ENCODE data around the gene POGLUT2.

The POGLUT2 gene

DNA sequence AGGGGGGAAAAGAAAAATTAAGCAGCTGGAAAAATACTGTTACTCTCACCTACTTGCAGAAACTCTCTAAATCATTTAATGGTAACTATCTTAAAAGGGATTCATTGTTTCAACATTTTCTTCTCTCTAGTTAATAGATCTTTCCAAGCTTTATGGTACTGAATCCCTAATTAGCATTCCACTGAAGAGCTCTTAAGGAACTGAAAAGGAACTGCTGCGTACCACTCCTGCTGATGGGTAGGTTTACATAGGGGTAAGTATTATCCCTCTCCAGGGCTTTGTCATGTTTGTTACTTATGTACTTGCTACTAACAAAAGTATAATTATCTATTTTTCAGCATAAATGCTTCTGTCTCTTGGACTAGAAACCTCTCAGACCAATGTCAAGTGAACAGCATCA lies 37.7 kb downstream of the POGLUT2 start:
- H3K4me1 Mint-ChIP-seq (ENCODE audit: low read depth): no peaks in the 10 kb centered on the region
- no peak overlapping the region for H3K27ac Mint-ChIP-seq
- no peak overlapping the region for H3K4me3 Mint-ChIP-seq
- peaks cover 13% of the 10 kb centered on the region for H3K36me3 Mint-ChIP-seq (ENCODE audit: low read depth)
- no peaks in the 10 kb centered on the region for H3K9me3 Mint-ChIP-seq
- no peaks in the 10 kb centered on the region for H3K27me3 Mint-ChIP-seq
- no peak for DNase-seq

DNA sequence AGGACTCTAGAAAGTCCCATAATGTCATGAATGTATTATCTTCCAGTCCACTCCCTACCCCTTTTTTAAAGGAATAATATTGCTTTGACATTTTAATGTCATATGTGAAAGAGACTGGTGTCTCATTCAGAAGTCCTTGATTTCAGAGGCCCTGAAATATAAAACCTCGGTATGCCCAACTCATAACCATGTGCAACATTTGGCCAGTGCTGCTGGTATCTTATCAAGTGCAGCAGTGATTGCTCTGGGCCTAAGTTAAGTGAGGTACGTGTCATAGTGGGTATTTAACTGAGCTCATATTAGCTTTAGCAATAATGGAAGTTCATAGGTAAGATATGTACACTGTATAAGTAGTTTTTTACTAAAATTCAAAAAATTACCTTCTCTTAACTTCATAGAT lies 39.9 kb downstream of the POGLUT2 start:
- no peaks in the 10 kb centered on the region for H3K36me3 Mint-ChIP-seq (ENCODE audit: low read depth)
- no peaks in the 10 kb centered on the region for H3K9me3 Mint-ChIP-seq
- H3K4me3 Mint-ChIP-seq: no peak overlapping the region
- no peak for DNase-seq
- no peaks in the 10 kb centered on the region for H3K4me1 Mint-ChIP-seq (ENCODE audit: low read depth)
- H3K27ac Mint-ChIP-seq: no peak overlapping the region
- no peaks in the 10 kb centered on the region for H3K27me3 Mint-ChIP-seq

DNA sequence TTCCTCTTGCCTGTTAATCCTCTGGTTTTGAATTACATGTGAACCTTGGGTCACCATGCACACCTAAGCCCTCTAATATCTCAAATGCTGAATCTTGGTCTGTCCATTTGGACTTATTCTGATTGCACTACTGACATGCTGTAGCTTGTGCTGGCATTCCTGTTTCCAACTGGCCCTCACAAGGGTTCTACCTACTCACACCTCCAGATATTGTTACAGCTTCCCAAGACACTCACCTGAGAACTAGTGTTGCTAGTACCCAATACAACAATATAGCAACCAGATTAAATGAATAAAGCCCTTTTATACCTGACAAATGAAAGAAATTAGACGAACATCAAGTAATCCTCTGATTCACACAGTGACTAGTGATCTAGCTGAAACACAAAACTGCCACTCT lies 41.8 kb downstream of the POGLUT2 start:
- no peaks in the 10 kb centered on the region for H3K36me3 Mint-ChIP-seq (ENCODE audit: low read depth)

DNA sequence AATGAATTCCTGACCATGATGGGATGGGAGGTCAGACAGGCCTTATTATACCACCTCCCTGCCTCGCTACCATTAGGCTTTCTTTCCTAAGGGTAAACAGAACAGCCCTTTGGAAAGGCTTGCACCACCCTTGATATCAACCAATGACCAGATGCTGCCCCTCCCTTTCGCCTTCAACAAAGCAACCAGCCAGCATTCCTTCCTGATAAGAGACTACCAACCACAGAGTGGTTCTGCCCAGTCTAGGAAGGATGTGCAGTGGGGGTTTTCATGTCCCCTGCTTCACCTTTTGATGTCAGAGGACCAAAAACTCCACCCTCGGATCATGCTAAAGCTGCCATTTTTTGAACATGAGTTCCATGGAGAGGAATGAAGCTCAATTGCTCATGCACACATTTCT lies 46.9 kb downstream of the POGLUT2 start:
- Mint-ChIP-seq H3K27me3 (peaks cover 27% of the 10 kb centered on the region), H3K9me3 (peaks cover 5% of the 10 kb centered on the region)

More for the DNA sequence above, 41.8 kb downstream of the POGLUT2 start:
- Mint-ChIP-seq H3K27ac (no peak overlapping the region), H3K27me3 (no peaks in the 10 kb centered on the region), H3K9me3 (no peaks in the 10 kb centered on the region), H3K4me3 (no peak overlapping the region), H3K4me1 (ENCODE audit: low read depth) (no peaks in the 10 kb centered on the region)
- DNase-seq: no peak

DNA sequence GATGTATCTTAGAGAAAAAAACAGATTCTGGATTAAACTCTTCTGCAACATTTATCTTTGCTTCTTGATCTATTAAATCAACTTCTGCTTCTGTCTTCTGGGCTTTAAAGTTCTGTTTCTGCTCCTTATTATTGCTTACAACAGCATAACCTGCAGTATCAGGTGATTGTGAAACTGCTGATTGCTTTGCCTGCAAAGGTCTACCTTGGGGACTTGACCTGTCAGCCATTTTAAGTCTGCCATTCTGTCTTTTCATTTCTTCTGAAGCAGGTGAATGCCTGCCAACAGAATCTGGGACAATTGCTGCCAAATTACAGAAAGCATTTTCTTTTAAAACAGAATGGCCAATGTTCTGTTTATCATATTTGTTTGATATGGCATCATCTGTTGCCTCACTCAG lies 56.3 kb downstream of the POGLUT2 start:
- H3K36me3 Mint-ChIP-seq (ENCODE audit: low read depth): no peaks in the 10 kb centered on the region
- peaks cover 45% of the 10 kb centered on the region for H3K27me3 Mint-ChIP-seq

More for the DNA sequence above, 46.9 kb downstream of the POGLUT2 start:
- Mint-ChIP-seq H3K36me3 (ENCODE audit: low read depth) (peaks cover 2% of the 10 kb centered on the region), H3K4me3 (no peak overlapping the region), H3K27ac (no peak overlapping the region), H3K4me1 (ENCODE audit: low read depth) (no peaks in the 10 kb centered on the region)
- no peak for DNase-seq

DNA sequence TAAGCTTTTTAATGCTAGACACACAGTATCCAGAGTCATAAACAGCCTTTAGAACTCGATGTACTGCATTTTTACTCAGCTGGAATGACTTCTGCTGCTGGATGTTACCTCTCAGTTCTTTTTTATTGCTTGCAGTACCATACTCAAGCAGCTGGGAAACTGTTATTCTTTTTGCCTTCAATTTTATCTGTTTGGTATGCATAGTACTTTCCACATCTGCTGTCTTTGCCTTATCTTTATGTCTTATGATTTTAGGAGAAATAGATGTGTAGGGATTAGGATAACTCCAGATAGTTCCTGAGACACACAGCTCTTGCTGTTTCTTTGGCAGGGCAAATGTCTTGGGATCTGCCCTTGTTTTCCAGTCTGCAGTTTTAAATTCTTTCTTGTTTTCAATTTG lies 56.7 kb downstream of the POGLUT2 start:
- Mint-ChIP-seq H3K36me3 (ENCODE audit: low read depth) (no peaks in the 10 kb centered on the region), H3K27me3 (peaks cover 43% of the 10 kb centered on the region), H3K4me3 (no peak overlapping the region), H3K9me3 (peaks cover 18% of the 10 kb centered on the region), H3K27ac (no peak overlapping the region), H3K4me1 (ENCODE audit: low read depth) (no peaks in the 10 kb centered on the region)
- DNase-seq: no peak

More for the DNA sequence above, 56.3 kb downstream of the POGLUT2 start:
- no peak for DNase-seq
- H3K4me3 Mint-ChIP-seq: no peak overlapping the region
- H3K4me1 Mint-ChIP-seq (ENCODE audit: low read depth): no peaks in the 10 kb centered on the region
- no peak overlapping the region for H3K27ac Mint-ChIP-seq
- peaks cover 18% of the 10 kb centered on the region for H3K9me3 Mint-ChIP-seq

All from activated T-cell treated with anti-CD3 and anti-CD28 coated beads, Interleukin-2, amount 50 U/mL, for 24 hours (primary cell).